NT2/D1 (cell line): ENCODE results near the gene SIK3.

Experiments used
- SUZ12 ChIP-seq: IDR thresholded peaks from 2 replicates; pipeline ENCODE4 v1.6.1; 2011; ENCODE audit not compliant: insufficient read length, insufficient read depth; ENCODE audit errors: extremely low read depth
- YY1 ChIP-seq: IDR thresholded peaks from 2 replicates; pipeline ENCODE4 v1.6.1; 2011; ENCODE audit not compliant: insufficient read length, insufficient read depth
- ZNF274 ChIP-seq: IDR thresholded peaks from 2 replicates; pipeline ENCODE4 v1.6.1; 2011; ENCODE audit warnings: mild to moderate bottlenecking, low read depth, low read length

GRCh38 chr11:116796548-116796947 lies 301.7 kb downstream of the SIK3 start:
- no peak for TF ChIP-seq ZNF274
- TF ChIP-seq YY1 = no peak
- TF ChIP-seq SUZ12 = no peak
